HL-60 (cell line): ENCODE measurements around the gene TSC2.

Source experiments
- DNase-seq, 2 experiments: peaks; one replicate each; pipeline ENCODE4 v3.0.0-alpha.2; 2010 to 2020; ENCODE audit warnings: low read depth in 1 of 2, low spot score in 1 of 2
- H3K27ac ChIP-seq: fragments of 250-450 bp; sonication (Bioruptor Pico); replicated peaks from 2 replicates; pipeline ENCODE4 v1.5.1; 2020; ENCODE audit warnings: mild to moderate bottlenecking, moderate library complexity
- H3K27me3 ChIP-seq: fragments of 250-450 bp; sonication (Bioruptor Pico); 2 replicates; pipeline ENCODE4 v1.5.1; 2021; ENCODE audit warnings: mild to moderate bottlenecking, moderate library complexity; ENCODE audit not compliant: insufficient read depth, poor library complexity, severe bottlenecking
- H3K4me3 ChIP-seq: replicated peaks from 2 replicates; pipeline ENCODE4 v1.5.1; 2011; ENCODE audit warnings: mild to moderate bottlenecking, control low read depth, low read length; ENCODE audit not compliant: insufficient read depth
- GABPA ChIP-seq: IDR thresholded peaks from 2 replicates; pipeline ENCODE4 v1.6.1; 2012; ENCODE audit warnings: low read depth
- POLR2AphosphoS5 ChIP-seq: IDR thresholded peaks from 2 replicates; pipeline ENCODE4 v1.6.1; 2012; ENCODE audit warnings: low read depth
- SPI1 ChIP-seq: IDR thresholded peaks from 2 replicates; pipeline ENCODE4 v1.6.1; 2012; ENCODE audit warnings: low read depth, mild to moderate bottlenecking, borderline replicate concordance
- TF ChIP-seq, protein P1 (sequence below): IDR thresholded peaks from one replicate; pipeline ENCODE4 v1.5.1; 2011; ENCODE audit warnings: low read length, control low read depth, inconsistent platforms; ENCODE audit not compliant: insufficient read depth
- TF ChIP-seq, protein P2 (sequence below): IDR thresholded peaks from 2 replicates; pipeline ENCODE4 v1.6.1; 2012; ENCODE audit warnings: low read depth; ENCODE audit not compliant: insufficient replicate concordance

Gene TSC2

DNA sequence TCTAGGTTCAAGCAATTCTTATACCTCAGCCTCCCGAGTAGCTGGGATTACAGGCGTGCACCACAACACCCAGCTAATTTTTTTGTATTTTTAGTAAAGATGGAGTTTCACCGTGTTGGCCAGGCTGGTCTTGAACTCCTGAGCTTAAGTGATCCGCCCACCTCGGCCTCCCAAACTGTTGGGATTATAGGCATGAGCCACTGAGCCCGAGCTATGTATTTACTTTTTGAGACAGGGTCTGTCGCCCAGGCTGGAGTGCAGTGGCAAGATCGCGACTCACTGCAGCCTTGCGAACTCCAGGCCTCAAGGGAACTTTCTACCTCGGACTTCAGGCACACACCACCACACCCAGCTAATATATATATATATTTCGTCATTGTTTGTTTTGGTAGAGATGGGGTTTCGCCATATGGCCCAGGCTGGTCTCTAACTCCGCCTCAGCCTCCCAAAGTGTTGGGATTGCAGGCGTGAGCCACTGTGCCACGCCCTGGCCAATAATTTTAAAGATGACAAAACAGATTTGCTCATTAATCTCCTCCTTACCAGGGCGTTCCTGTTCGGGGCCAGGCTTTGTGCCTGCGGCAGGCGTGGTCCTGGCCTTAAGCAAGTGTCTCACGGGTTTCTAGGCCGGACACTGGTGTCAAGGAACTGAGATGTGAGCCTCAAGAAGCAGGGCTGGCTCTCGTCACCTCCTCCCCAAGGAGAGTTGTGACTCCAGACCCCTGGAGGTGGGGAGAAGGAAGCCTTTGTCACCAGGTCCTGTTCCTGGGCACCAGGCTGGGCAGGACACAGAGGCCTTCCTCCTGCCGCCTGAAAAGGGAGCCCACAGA lies 32.5 kb upstream of the TSC2 start:
- TF ChIP-seq GABPA: no peak
- no peak for DNase-seq
- Histone ChIP-seq H3K27ac (no peak overlapping the region), H3K27me3 (peaks cover 15% of the 10 kb centered on the region), H3K4me3 (no peak overlapping the region)

DNA sequence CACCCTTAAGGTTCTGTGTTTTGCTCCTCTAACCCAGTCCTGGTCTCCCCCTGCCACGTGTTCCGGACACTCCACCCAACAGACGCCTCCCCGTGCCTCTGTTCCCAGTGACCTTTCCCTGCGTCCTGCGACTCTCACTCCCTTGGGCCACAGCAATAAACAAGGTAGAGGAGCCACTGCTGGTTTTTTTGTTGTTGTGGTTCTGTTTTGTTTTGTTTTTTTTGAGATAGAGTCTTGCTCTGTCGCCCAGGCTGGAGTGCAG lies 31.9 kb upstream of the TSC2 start:
- TF ChIP-seq, protein P1, sequence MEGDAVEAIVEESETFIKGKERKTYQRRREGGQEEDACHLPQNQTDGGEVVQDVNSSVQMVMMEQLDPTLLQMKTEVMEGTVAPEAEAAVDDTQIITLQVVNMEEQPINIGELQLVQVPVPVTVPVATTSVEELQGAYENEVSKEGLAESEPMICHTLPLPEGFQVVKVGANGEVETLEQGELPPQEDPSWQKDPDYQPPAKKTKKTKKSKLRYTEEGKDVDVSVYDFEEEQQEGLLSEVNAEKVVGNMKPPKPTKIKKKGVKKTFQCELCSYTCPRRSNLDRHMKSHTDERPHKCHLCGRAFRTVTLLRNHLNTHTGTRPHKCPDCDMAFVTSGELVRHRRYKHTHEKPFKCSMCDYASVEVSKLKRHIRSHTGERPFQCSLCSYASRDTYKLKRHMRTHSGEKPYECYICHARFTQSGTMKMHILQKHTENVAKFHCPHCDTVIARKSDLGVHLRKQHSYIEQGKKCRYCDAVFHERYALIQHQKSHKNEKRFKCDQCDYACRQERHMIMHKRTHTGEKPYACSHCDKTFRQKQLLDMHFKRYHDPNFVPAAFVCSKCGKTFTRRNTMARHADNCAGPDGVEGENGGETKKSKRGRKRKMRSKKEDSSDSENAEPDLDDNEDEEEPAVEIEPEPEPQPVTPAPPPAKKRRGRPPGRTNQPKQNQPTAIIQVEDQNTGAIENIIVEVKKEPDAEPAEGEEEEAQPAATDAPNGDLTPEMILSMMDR: no peak
- Histone ChIP-seq H3K4me3 (no peak overlapping the region), H3K27ac (no peak overlapping the region), H3K27me3 (peaks cover 16% of the 10 kb centered on the region)
- no peak for DNase-seq

DNA sequence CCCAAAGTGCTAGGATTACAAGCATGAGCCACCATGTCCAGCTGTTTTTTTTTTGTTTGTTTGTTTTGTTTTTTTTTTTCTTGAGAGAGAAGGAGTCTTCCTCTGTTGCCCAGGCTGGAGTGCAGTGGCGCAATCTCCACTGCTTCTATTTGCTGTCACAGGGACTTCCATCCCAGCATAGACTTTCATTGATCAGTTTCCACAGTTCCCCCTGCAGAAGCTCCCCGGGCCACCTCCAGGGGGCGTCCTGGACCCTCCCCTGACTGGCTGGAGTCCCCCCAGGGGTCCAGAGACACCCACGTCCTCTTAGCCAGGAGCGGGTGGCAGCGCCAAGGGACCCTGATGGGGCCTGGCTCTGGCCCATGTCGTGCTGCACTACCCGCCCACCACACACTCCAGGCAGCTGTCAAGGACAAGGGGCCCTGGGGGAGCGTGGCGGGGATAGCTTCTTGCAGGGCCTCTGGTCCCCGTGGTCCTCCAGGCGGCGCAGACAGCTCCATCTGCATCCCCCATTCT lies 31.3 kb upstream of the TSC2 start:
- no peak for DNase-seq
- TF ChIP-seq, protein P1: peak; percentile 18
- TF ChIP-seq, protein P2, sequence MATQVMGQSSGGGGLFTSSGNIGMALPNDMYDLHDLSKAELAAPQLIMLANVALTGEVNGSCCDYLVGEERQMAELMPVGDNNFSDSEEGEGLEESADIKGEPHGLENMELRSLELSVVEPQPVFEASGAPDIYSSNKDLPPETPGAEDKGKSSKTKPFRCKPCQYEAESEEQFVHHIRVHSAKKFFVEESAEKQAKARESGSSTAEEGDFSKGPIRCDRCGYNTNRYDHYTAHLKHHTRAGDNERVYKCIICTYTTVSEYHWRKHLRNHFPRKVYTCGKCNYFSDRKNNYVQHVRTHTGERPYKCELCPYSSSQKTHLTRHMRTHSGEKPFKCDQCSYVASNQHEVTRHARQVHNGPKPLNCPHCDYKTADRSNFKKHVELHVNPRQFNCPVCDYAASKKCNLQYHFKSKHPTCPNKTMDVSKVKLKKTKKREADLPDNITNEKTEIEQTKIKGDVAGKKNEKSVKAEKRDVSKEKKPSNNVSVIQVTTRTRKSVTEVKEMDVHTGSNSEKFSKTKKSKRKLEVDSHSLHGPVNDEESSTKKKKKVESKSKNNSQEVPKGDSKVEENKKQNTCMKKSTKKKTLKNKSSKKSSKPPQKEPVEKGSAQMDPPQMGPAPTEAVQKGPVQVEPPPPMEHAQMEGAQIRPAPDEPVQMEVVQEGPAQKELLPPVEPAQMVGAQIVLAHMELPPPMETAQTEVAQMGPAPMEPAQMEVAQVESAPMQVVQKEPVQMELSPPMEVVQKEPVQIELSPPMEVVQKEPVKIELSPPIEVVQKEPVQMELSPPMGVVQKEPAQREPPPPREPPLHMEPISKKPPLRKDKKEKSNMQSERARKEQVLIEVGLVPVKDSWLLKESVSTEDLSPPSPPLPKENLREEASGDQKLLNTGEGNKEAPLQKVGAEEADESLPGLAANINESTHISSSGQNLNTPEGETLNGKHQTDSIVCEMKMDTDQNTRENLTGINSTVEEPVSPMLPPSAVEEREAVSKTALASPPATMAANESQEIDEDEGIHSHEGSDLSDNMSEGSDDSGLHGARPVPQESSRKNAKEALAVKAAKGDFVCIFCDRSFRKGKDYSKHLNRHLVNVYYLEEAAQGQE: no peak
- Histone ChIP-seq H3K4me3 (no peak overlapping the region), H3K27ac (no peak overlapping the region), H3K27me3 (peaks cover 16% of the 10 kb centered on the region)

DNA sequence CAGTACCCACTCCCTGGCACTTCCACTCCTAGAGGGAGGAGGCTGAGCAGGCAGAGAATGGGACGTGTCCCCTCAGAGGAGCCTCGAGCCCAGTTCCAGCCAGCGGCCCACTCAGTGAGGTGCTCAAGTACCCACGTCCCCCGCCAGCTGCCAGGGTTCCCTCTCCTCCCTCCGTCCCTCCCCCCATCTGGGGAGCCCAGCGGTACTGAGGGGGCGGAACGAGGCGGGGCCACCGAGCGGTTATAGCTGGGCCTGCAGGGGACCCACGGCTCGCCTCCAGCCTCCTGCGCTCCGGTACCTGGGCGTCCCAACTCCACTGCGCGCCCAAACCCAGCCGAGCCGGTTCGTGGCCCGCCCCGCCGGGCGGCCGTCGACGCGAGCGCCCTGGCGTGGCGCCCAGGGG lies 28.3 kb upstream of the TSC2 start, which contains the start of gene NPW:
Gene NPW, plus strand, starts transcription at position 268 of the 403 bp plus-strand sequence.
- Histone ChIP-seq H3K27me3 (peaks cover 19% of the 10 kb centered on the region), H3K27ac (no peak within 1 kb of the TSS), H3K4me3 (no peak within 1 kb of the TSS)
- no peak for DNase-seq
- TF ChIP-seq, protein P1: no peak
- no peak for TF ChIP-seq GABPA
- TF ChIP-seq, protein P2: no peak
- TF ChIP-seq SPI1: no peak
- no peak for TF ChIP-seq POLR2AphosphoS5
